Endometrial microvascular endothelial cells (primary cell): ENCODE measurements around the gene CPEB1. TPM values are rescaled to one million over a fixed set of nuclear protein-coding genes. Genes with fewer than 3 reads are reported as not detected.

ENCODE experiments used
- in situ Hi-C: cut with HindIII; loops from 2 replicates; pipeline ENCODE4 v1.10.0; 2017; ENCODE audit warnings: low sequenced_read_pairs, low pct_unique_long_range_greater_than_20kb; ENCODE audit errors: inconsistent ontology term
- total RNA-seq: library from RNA; depleted of rRNA; stranded (reverse); fragments of >200 nt; gene quantifications from one replicate; pipeline ENCODE4 v1.2.3, GENCODE V29; 2015; ENCODE audit errors: inconsistent ontology term

The CPEB1 gene
- not detected for total RNA-seq

GRCh38 chr15:82647045-82647834 is at the start of gene CPEB1:
Gene CPEB1 (minus strand): TSS chr15:82647363. CDS start chr15:82628459, 18,904 bp downstream.
- in situ Hi-C loops = no loop called here

GRCh38 chr15:82692171-82692570 is 45.0 kb upstream of the CPEB1 start:
- in situ Hi-C loops = no loop called here

GRCh38 chr15:82689147-82689546 is 42.0 kb upstream of the CPEB1 start:
- in situ Hi-C loops = no loop called here

GRCh38 chr15:82688691-82689090 is 41.5 kb upstream of the CPEB1 start:
- in situ Hi-C loops = no loop called here

GRCh38 chr15:82681371-82681770 is 34.2 kb upstream of the CPEB1 start:
- in situ Hi-C loops = no loop called here

- in situ Hi-C loops = no loop called here
Observed at GRCh38 chr15:82680200-82681102, 33.3 kb upstream of the CPEB1 start.

GRCh38 chr15:82679626-82680199 is 32.5 kb upstream of the CPEB1 start:
- in situ Hi-C loops = no loop called here

- in situ Hi-C loops = no loop called here
Observed at GRCh38 chr15:82677720-82678323, 30.7 kb upstream of the CPEB1 start.

- in situ Hi-C loops = no loop called here
Observed at GRCh38 chr15:82674873-82675272, 27.7 kb upstream of the CPEB1 start.

GRCh38 chr15:82670699-82671098 is 23.5 kb upstream of the CPEB1 start:
- in situ Hi-C loops = no loop called here

- in situ Hi-C loops = no loop called here
Observed at GRCh38 chr15:82666606-82667005, 19.4 kb upstream of the CPEB1 start.

GRCh38 chr15:82664021-82664420 is 16.9 kb upstream of the CPEB1 start:
- in situ Hi-C loops = no loop called here

GRCh38 chr15:82663186-82663600 is 16.0 kb upstream of the CPEB1 start:
- in situ Hi-C loops = no loop called here

- in situ Hi-C loops = no loop called here
Observed at GRCh38 chr15:82662641-82663040, 15.5 kb upstream of the CPEB1 start.

- in situ Hi-C loops = no loop called here
Observed at GRCh38 chr15:82660378-82660777, 13.2 kb upstream of the CPEB1 start.

GRCh38 chr15:82656641-82657266 is 9.6 kb upstream of the CPEB1 start:
- in situ Hi-C loops = no loop called here

- in situ Hi-C loops = no loop called here
Observed at GRCh38 chr15:82655606-82656005, 8.4 kb upstream of the CPEB1 start.

GRCh38 chr15:82653483-82654168 is 6.5 kb upstream of the CPEB1 start:
- in situ Hi-C loops = no loop called here
